ENCODE data around the gene SPTBN2. TPM values are rescaled to one million over a fixed set of nuclear protein-coding genes. Genes with fewer than 3 reads are reported as not detected.

The SPTBN2 gene
- total and polyA plus RNA-seq, 2 donors (not counting 3 experiments of a cell fraction or from before 2014, with no cell fraction given): 3.8 to 19.8 TPM

DNA sequence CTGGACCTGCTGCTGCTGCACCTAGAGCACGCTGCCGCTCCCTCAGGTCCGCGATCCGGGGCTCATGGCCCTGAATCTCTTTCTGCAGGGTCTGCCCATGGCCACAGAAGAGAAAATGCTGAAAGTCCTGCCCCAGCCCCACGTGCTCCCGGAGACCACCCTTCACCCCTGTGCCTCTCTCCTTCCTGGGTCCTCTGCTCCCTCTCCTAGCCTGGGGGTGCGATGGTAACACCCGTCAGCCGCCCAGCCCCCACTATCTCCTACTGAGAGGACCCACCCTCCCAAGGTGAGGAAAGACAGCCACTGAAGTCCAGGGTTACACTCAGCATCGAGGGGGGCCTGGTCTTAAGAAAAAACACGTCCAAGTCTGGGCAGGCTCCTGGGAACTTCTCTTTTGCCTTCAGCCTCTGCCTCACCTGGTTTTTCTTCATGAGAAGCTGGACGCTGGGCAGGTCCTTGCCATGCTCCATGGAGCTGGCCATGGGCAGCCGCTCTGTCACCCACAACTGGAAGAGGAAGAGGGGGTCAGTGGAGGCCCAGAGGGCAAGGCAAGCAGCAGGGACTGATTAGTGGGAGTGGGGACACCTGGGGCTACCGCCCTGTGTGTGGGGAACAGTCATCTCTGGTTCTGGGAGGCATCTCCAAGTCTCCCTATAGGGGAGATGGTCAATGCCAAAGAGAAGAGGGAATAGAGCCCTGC is 35.5 kb downstream of the SPTBN2 start:
- TF ChIP-seq, protein P1, sequence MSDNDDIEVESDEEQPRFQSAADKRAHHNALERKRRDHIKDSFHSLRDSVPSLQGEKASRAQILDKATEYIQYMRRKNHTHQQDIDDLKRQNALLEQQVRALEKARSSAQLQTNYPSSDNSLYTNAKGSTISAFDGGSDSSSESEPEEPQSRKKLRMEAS (IDR thresholded peaks at IDR 0.05; ENCODE audit: insufficient read depth, insufficient read length): no peak
- TF ChIP-seq JUN (IDR thresholded peaks at IDR 0.05; ENCODE audit: borderline replicate concordance, insufficient read depth, insufficient read length, low read depth) (no peak), POLR2AphosphoS5 (IDR thresholded peaks at IDR 0.05; ENCODE audit: insufficient read depth, low read depth, low read length) (no peak), MYC (IDR thresholded peaks at IDR 0.05; ENCODE audit: low read depth, low read length) (no peak), GATA2 (IDR thresholded peaks at IDR 0.05; ENCODE audit: insufficient read depth, insufficient read length, low read depth, low read length) (no peak), POLR2A (IDR thresholded peaks at IDR 0.05; ENCODE audit: low read depth, low read length) (no peak)
- TF ChIP-seq, protein P2, sequence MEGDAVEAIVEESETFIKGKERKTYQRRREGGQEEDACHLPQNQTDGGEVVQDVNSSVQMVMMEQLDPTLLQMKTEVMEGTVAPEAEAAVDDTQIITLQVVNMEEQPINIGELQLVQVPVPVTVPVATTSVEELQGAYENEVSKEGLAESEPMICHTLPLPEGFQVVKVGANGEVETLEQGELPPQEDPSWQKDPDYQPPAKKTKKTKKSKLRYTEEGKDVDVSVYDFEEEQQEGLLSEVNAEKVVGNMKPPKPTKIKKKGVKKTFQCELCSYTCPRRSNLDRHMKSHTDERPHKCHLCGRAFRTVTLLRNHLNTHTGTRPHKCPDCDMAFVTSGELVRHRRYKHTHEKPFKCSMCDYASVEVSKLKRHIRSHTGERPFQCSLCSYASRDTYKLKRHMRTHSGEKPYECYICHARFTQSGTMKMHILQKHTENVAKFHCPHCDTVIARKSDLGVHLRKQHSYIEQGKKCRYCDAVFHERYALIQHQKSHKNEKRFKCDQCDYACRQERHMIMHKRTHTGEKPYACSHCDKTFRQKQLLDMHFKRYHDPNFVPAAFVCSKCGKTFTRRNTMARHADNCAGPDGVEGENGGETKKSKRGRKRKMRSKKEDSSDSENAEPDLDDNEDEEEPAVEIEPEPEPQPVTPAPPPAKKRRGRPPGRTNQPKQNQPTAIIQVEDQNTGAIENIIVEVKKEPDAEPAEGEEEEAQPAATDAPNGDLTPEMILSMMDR (IDR thresholded peaks at IDR 0.05; ENCODE audit: extremely low read depth in 1 of 2, insufficient read depth in 1 of 2, low read depth in 1 of 2, low read length in 2 of 2): no peak
- H3K9me3 ChIP-seq (replicated peaks; ENCODE audit: control insufficient read depth, insufficient read depth, low read length): no peaks in the 10 kb centered on the region
- ChIA-PET POLR2A (no interaction called here), CTCF (interaction anchor here (1.0 to 2.8 kb wide), 5 partner anchors 12 to 283 kb away, joined by 3 to 26 read pairs (median 5); partner anchors contain the start of gene RBM4B)
- no peaks in the 10 kb centered on the region for H3K79me2 ChIP-seq (ENCODE audit: control insufficient read depth, insufficient read depth, low read length)
- no TSS peak for BruUV-seq (replicated peaks)
- no peaks in the 10 kb centered on the region for H3K27me3 ChIP-seq (ENCODE audit: control insufficient read depth in 2 of 2, insufficient read depth in 2 of 2, low read length in 2 of 2)
- no peaks in the 10 kb centered on the region for H4K20me1 ChIP-seq (replicated peaks; ENCODE audit: control insufficient read depth, extremely low read depth, insufficient read depth, low read length)
- dilution Hi-C loops (cut with MboI; ENCODE audit: extremely low pct_ligation_motif_present, low sequenced_read_pairs) (no loop called here), intact Hi-C loops (cut with micrococcal nuclease) (loop anchor here (1.0 to 5.0 kb wide), 5 partner anchors 54 to 378 kb away; no protein-coding TSS in a partner anchor)
- no peaks in the 10 kb centered on the region for H3K36me3 ChIP-seq (ENCODE audit: control insufficient read depth in 2 of 2, extremely low read depth in 1 of 2, insufficient read depth in 2 of 2, low read length in 2 of 2)
- no peak overlapping the region for H3K27ac ChIP-seq (ENCODE audit: insufficient read depth, low read depth, low read length)
- H3K4me2 ChIP-seq (ENCODE audit: insufficient read depth, low read length): no peak overlapping the region
- FAIRE-seq (no peak), DNase-seq (ENCODE audit: low read depth, low spot score) (no peak)
- no peaks in the 10 kb centered on the region for H3K9me1 ChIP-seq (replicated peaks; ENCODE audit: control insufficient read depth, extremely low read depth, insufficient read depth, low read length)
- H3K4me3 ChIP-seq (replicated peaks in 1 of 3; ENCODE audit: insufficient read depth in 1 of 3, low read depth in 1 of 3, low read length in 3 of 3): no peak overlapping the region
- H2AFZ ChIP-seq (ENCODE audit: low read depth, low read length): no peak overlapping the region
- H3K4me1 ChIP-seq (ENCODE audit: control insufficient read depth, extremely low read depth, insufficient read depth, low read length): no peaks in the 10 kb centered on the region
- no peak overlapping the region for H3K9ac ChIP-seq (replicated peaks; ENCODE audit: extremely low read depth, insufficient read depth, low read length)

Data from endothelial cell of umbilical vein (primary cell).